ENCODE measurements around the gene ATG2A. TPM values are rescaled to one million over a fixed set of nuclear protein-coding genes. Genes with fewer than 3 reads are reported as not detected.

The ATG2A gene
- total and polyA plus RNA-seq, 9 donors: 7.5 to 16.0 (median 12.2) TPM

GRCh38 chr11:64864473-64865285 lies 52.3 kb downstream of the ATG2A start:
- 34% methylated on average over 13 of the region's 18 CpGs for WGBS (ENCODE audit: insufficient coverage)
- no peaks in the 10 kb centered on the region for H3K27me3 ChIP-seq (ENCODE audit: control insufficient read depth, insufficient read depth, low read length)
- no peaks in the 10 kb centered on the region for H3K9me3 ChIP-seq (replicated peaks; ENCODE audit: control insufficient read depth, low read depth, low read length)
- H3K4me1 ChIP-seq (ENCODE audit: control insufficient read depth, insufficient read depth, low read length): peaks cover 82% of the 10 kb centered on the region
- H3K36me3 ChIP-seq (ENCODE audit: control insufficient read depth, insufficient read depth, low read length): peaks cover 27% of the 10 kb centered on the region
- no peak overlapping the region for H3K4me3 ChIP-seq (ENCODE audit: low read length)
- DNase-seq: peak; percentile 93
- H3K27ac ChIP-seq (ENCODE audit: low read length): peak overlapping the region; percentile 95

- H3K4me1 ChIP-seq (ENCODE audit: control insufficient read depth, insufficient read depth, low read length): peaks cover 82% of the 10 kb centered on the region
- DNase-seq: no peak
- no peaks in the 10 kb centered on the region for H3K27me3 ChIP-seq (ENCODE audit: control insufficient read depth, insufficient read depth, low read length)
- H3K9me3 ChIP-seq (replicated peaks; ENCODE audit: control insufficient read depth, low read depth, low read length): no peaks in the 10 kb centered on the region
- H3K27ac ChIP-seq (ENCODE audit: low read length): peak overlapping the region; percentile 95
- WGBS (ENCODE audit: insufficient coverage): 31% methylated on average over 9 of the region's 9 CpGs
- H3K36me3 ChIP-seq (ENCODE audit: control insufficient read depth, insufficient read depth, low read length): peaks cover 28% of the 10 kb centered on the region
- no peak overlapping the region for H3K4me3 ChIP-seq (ENCODE audit: low read length)
These were observed 52.9 kb downstream of the ATG2A start for GRCh38 chr11:64864135-64864472.

GRCh38 chr11:64863391-64864060 lies 53.5 kb downstream of the ATG2A start:
- Histone ChIP-seq H3K36me3 (ENCODE audit: control insufficient read depth, insufficient read depth, low read length) (peaks cover 29% of the 10 kb centered on the region), H3K4me3 (ENCODE audit: low read length) (no peak overlapping the region), H3K27ac (ENCODE audit: low read length) (peak overlapping the region; percentile 95), H3K4me1 (ENCODE audit: control insufficient read depth, insufficient read depth, low read length) (peaks cover 82% of the 10 kb centered on the region), H3K9me3 (replicated peaks; ENCODE audit: control insufficient read depth, low read depth, low read length) (no peaks in the 10 kb centered on the region), H3K27me3 (ENCODE audit: control insufficient read depth, insufficient read depth, low read length) (no peaks in the 10 kb centered on the region)
- WGBS (ENCODE audit: insufficient coverage): 18% methylated on average over 21 of the region's 23 CpGs
- DNase-seq: peak; percentile 57

GRCh38 chr11:64862987-64863390 lies 54.0 kb downstream of the ATG2A start:
- DNase-seq: peak; percentile 59
- H3K9me3 ChIP-seq (replicated peaks; ENCODE audit: control insufficient read depth, low read depth, low read length): no peaks in the 10 kb centered on the region
- H3K36me3 ChIP-seq (ENCODE audit: control insufficient read depth, insufficient read depth, low read length): peaks cover 27% of the 10 kb centered on the region
- H3K4me1 ChIP-seq (ENCODE audit: control insufficient read depth, insufficient read depth, low read length): peaks cover 82% of the 10 kb centered on the region
- WGBS (ENCODE audit: insufficient coverage): 22% methylated on average over 5 of the region's 9 CpGs
- H3K27ac ChIP-seq (ENCODE audit: low read length): peak overlapping the region; percentile 95
- H3K27me3 ChIP-seq (ENCODE audit: control insufficient read depth, insufficient read depth, low read length): no peaks in the 10 kb centered on the region
- no peak overlapping the region for H3K4me3 ChIP-seq (ENCODE audit: low read length)

GRCh38 chr11:64861227-64861975 lies 55.6 kb downstream of the ATG2A start:
- no peak overlapping the region for H3K27ac ChIP-seq (ENCODE audit: low read length)
- H3K4me3 ChIP-seq (ENCODE audit: low read length): no peak overlapping the region
- peaks cover 82% of the 10 kb centered on the region for H3K4me1 ChIP-seq (ENCODE audit: control insufficient read depth, insufficient read depth, low read length)
- H3K27me3 ChIP-seq (ENCODE audit: control insufficient read depth, insufficient read depth, low read length): no peaks in the 10 kb centered on the region
- peak; percentile 67 for DNase-seq
- peaks cover 33% of the 10 kb centered on the region for H3K36me3 ChIP-seq (ENCODE audit: control insufficient read depth, insufficient read depth, low read length)
- WGBS (ENCODE audit: insufficient coverage): 85% methylated on average over 5 of the region's 6 CpGs
- no peaks in the 10 kb centered on the region for H3K9me3 ChIP-seq (replicated peaks; ENCODE audit: control insufficient read depth, low read depth, low read length)

- DNase-seq: no peak
- Histone ChIP-seq H3K4me1 (ENCODE audit: control insufficient read depth, insufficient read depth, low read length) (peaks cover 84% of the 10 kb centered on the region), H3K9me3 (replicated peaks; ENCODE audit: control insufficient read depth, low read depth, low read length) (no peaks in the 10 kb centered on the region), H3K27me3 (ENCODE audit: control insufficient read depth, insufficient read depth, low read length) (no peaks in the 10 kb centered on the region), H3K27ac (ENCODE audit: low read length) (peak overlapping the region; percentile 20), H3K36me3 (ENCODE audit: control insufficient read depth, insufficient read depth, low read length) (peaks cover 48% of the 10 kb centered on the region), H3K4me3 (ENCODE audit: low read length) (no peak overlapping the region)
- WGBS (ENCODE audit: insufficient coverage): 89% methylated on average over 28 of the region's 33 CpGs
These were observed 57.2 kb downstream of the ATG2A start for GRCh38 chr11:64859542-64860414.

GRCh38 chr11:64858467-64859263 lies 58.3 kb downstream of the ATG2A start:
- Histone ChIP-seq H3K9me3 (replicated peaks; ENCODE audit: control insufficient read depth, low read depth, low read length) (no peaks in the 10 kb centered on the region), H3K27ac (ENCODE audit: low read length) (peak overlapping the region; percentile 86), H3K4me1 (ENCODE audit: control insufficient read depth, insufficient read depth, low read length) (peaks cover 84% of the 10 kb centered on the region), H3K27me3 (ENCODE audit: control insufficient read depth, insufficient read depth, low read length) (no peaks in the 10 kb centered on the region), H3K36me3 (ENCODE audit: control insufficient read depth, insufficient read depth, low read length) (peaks cover 59% of the 10 kb centered on the region), H3K4me3 (ENCODE audit: low read length) (no peak overlapping the region)
- DNase-seq: peak; percentile 69
- WGBS (ENCODE audit: insufficient coverage): 72% methylated on average over 12 of the region's 19 CpGs

GRCh38 chr11:64857485-64857884 lies 59.5 kb downstream of the ATG2A start:
- H3K4me1 ChIP-seq (ENCODE audit: control insufficient read depth, insufficient read depth, low read length): peaks cover 73% of the 10 kb centered on the region
- no peak overlapping the region for H3K4me3 ChIP-seq (ENCODE audit: low read length)
- DNase-seq: no peak
- H3K9me3 ChIP-seq (replicated peaks; ENCODE audit: control insufficient read depth, low read depth, low read length): no peaks in the 10 kb centered on the region
- no peaks in the 10 kb centered on the region for H3K27me3 ChIP-seq (ENCODE audit: control insufficient read depth, insufficient read depth, low read length)
- 90% methylated on average over 6 of the region's 6 CpGs for WGBS (ENCODE audit: insufficient coverage)
- peaks cover 71% of the 10 kb centered on the region for H3K36me3 ChIP-seq (ENCODE audit: control insufficient read depth, insufficient read depth, low read length)
- no peak overlapping the region for H3K27ac ChIP-seq (ENCODE audit: low read length)
